ENCODE results near the gene A3GALT2.

GRCh38 chr1:33346533-33346926 lies 25.6 kb upstream of the A3GALT2 start:
- no peak for TF ChIP-seq CTCF (IDR thresholded peaks at IDR 0.05; ENCODE audit: low read depth, low read length, poor library complexity, severe bottlenecking)
- no peak for TF ChIP-seq EZH2phosphoT487 (IDR thresholded peaks at IDR 0.05; ENCODE audit: borderline replicate concordance, low read length)
